K562 (cell line): ENCODE measurements around the gene FLAD1. TPM values are rescaled to one million over a fixed set of nuclear protein-coding genes. Genes with fewer than 3 reads are reported as not detected.

Experiments
- ARID1B ChIP-seq: fragments of 450-650 bp; IDR thresholded peaks from 2 replicates; pipeline ENCODE4 v1.6.1; 2016; ENCODE audit warnings: antibody characterized with exemption, mild to moderate bottlenecking, inconsistent platforms
- CBX2 ChIP-seq: fragments of 200-600 bp; sonication (generic); IDR thresholded peaks from one replicate; pipeline ENCODE4 v1.6.1; 2012; ENCODE audit warnings: mild to moderate bottlenecking, low read length, inconsistent platforms; ENCODE audit not compliant: insufficient read depth, poor library complexity, severe bottlenecking
- CBX5 ChIP-seq: IDR thresholded peaks from 2 replicates; pipeline ENCODE4 v1.6.1; 2014; ENCODE audit warnings: low read depth, borderline replicate concordance
- CTBP1 ChIP-seq: fragments of 450-650 bp; IDR thresholded peaks from 2 replicates; pipeline ENCODE4 v1.6.1; 2016; ENCODE audit warnings: borderline replicate concordance
- FUS ChIP-seq: fragments of 200-400 bp; formaldehyde crosslinking; optimal IDR thresholded peaks from 2 replicates; pipeline ENCODE3; 2017; ENCODE audit warnings: low read depth, low read length
- HDAC2 ChIP-seq: fragments of 450-650 bp; IDR thresholded peaks from 2 replicates; pipeline ENCODE4 v1.6.1; 2016; ENCODE audit warnings: mild to moderate bottlenecking
- HDAC3 ChIP-seq: fragments of 450-650 bp; IDR thresholded peaks from 2 replicates; pipeline ENCODE4 v1.6.1; 2018; ENCODE audit warnings: borderline replicate concordance, mild to moderate bottlenecking, moderate library complexity; ENCODE audit not compliant: partially characterized antibody
- KLF10 ChIP-seq: fragments of 250-450 bp; sonication (Bioruptor Pico); IDR thresholded peaks from 2 replicates; pipeline ENCODE4 v1.6.1; 2021; ENCODE audit warnings: matching md5 sums
- L3MBTL2 ChIP-seq: fragments of 450-650 bp; IDR thresholded peaks from 2 replicates; pipeline ENCODE4 v1.6.1; 2016; ENCODE audit warnings: mild to moderate bottlenecking, moderate library complexity
- MAX ChIP-seq: sonication (generic); formaldehyde crosslinking; IDR thresholded peaks from 2 replicates; pipeline ENCODE4 v1.9.0; 2022; ENCODE audit warnings: mild to moderate bottlenecking, missing genetic modification reagents
- MAZ ChIP-seq, 2 experiments: fragments of 450-650 bp in 1 of 2; sonication (generic) in 1 of 2; formaldehyde crosslinking; IDR thresholded peaks in 1 of 2; conservative IDR thresholded peaks in 1 of 2; 2 replicates each; pipeline versions ENCODE4 v1.4.0 to v1.5.0; 2020; ENCODE audit warnings: mild to moderate bottlenecking in 1 of 2, missing genetic modification reagents in 1 of 2
- MYC ChIP-seq, 2 experiments: fragments of 250-450 bp in 1 of 2; sonication (Bioruptor Pico) in 1 of 2; IDR thresholded peaks; 2 replicates each; pipeline versions ENCODE4 v1.5.1 to v1.6.1; 2012 to 2021; ENCODE audit warnings: low read depth in 2 of 2, borderline replicate concordance in 1 of 2, improper control_type of control experiment in 1 of 2, low read length in 1 of 2, mild to moderate bottlenecking in 1 of 2, moderate library complexity in 1 of 2
- NBN ChIP-seq: fragments of 450-650 bp; IDR thresholded peaks from 2 replicates; pipeline ENCODE4 v1.6.1; 2016; ENCODE audit warnings: low read depth, mild to moderate bottlenecking
- NCOA6 ChIP-seq: fragments of 450-650 bp; IDR thresholded peaks from 2 replicates; pipeline ENCODE4 v1.6.1; 2017; ENCODE audit warnings: mild to moderate bottlenecking
- PTTG1 ChIP-seq: fragments of 450-650 bp; IDR thresholded peaks from 2 replicates; pipeline ENCODE4 v1.6.1; 2016; ENCODE audit warnings: low read depth, mild to moderate bottlenecking, missing genetic modification characterization, missing compliant biosample characterization
- TFAP4 ChIP-seq: sonication (generic); formaldehyde crosslinking; IDR thresholded peaks from 2 replicates; pipeline ENCODE4 v1.8.0; 2022; ENCODE audit warnings: missing genetic modification reagents, mild to moderate bottlenecking, moderate library complexity, borderline replicate concordance
- TOE1 ChIP-seq, 2 experiments: fragments of 450-650 bp in 1 of 2; sonication (generic) in 1 of 2; formaldehyde crosslinking in 1 of 2; IDR thresholded peaks; 2 replicates each; pipeline versions ENCODE4 v1.7.1 to v1.8.0; 2016 to 2022; ENCODE audit warnings: borderline replicate concordance in 2 of 2, mild to moderate bottlenecking in 2 of 2, antibody characterized with exemption in 1 of 2, inconsistent platforms in 1 of 2, low read depth in 1 of 2, missing genetic modification reagents in 1 of 2, moderate library complexity in 1 of 2
- ZBTB43 ChIP-seq: sonication (generic); formaldehyde crosslinking; IDR thresholded peaks from 2 replicates; pipeline ENCODE4 v1.8.0; 2023; ENCODE audit warnings: mild to moderate bottlenecking, missing genetic modification reagents
- ZBTB49 ChIP-seq: sonication (generic); formaldehyde crosslinking; IDR thresholded peaks from 2 replicates; pipeline ENCODE4 v1.8.0; 2022; ENCODE audit warnings: missing genetic modification reagents, mild to moderate bottlenecking, borderline replicate concordance
- ZNF232 ChIP-seq: sonication (generic); formaldehyde crosslinking; IDR thresholded peaks from 2 replicates; pipeline ENCODE4 v1.8.0; 2022; ENCODE audit warnings: mild to moderate bottlenecking, missing genetic modification reagents
- ZNF644 ChIP-seq: fragments of 200-800 bp; sonication (Bioruptor generic); IDR thresholded peaks from 2 replicates; pipeline ENCODE4 v1.6.1; 2016; ENCODE audit warnings: low read depth, missing genetic modification characterization, missing compliant biosample characterization
- ZNF79 ChIP-seq: fragments of 250-450 bp; sonication (Bioruptor Pico); IDR thresholded peaks from 2 replicates; pipeline ENCODE4 v1.4.0; 2020; ENCODE audit warnings: low read depth, mild to moderate bottlenecking, moderate library complexity
- polyA plus RNA-seq, 8 experiments: library from polyadenylated mRNA; depleted of rRNA in 4 of 8; stranded (reverse) in 5 of 8; unstranded in 3 of 8; fragments of >200 nt; fragmentation: Nextera tagmentation in 2 of 8; fragmentation: Illumina TruSeq in 1 of 8; extraction: Ambion mirVana in 2 of 8; extraction: Trizol in 1 of 8; gene quantifications; 2 replicates each; pipeline versions ENCODE4 v1.2.1 to v1.2.3, GENCODE V29; 2011 to 2014; ENCODE audit warnings: inconsistent platforms in 1 of 8, missing spikeins in 1 of 8
- total RNA-seq, 7 experiments: library from RNA; depleted of rRNA in 6 of 7; stranded (reverse); fragments of >200 nt in 6 of 7; fragmentation: Illumina TruSeq in 2 of 7; extraction: Trizol in 2 of 7; gene quantifications; 2 replicates each; pipeline versions ENCODE4 v1.2.1 to v1.2.3, GENCODE V29; 2011 to 2021; ENCODE audit warnings: low replicate concordance in 1 of 7

Gene FLAD1
- total and polyA plus RNA-seq, 9 of the 15 experiments (the other 6 are each of a cell fraction or from before 2014, with no cell fraction given): 24.9 to 85.8 (median 67.0) TPM

- peak; percentile 94 for TF ChIP-seq MAX (CRISPR knock-in tag)
- peak; percentile 36; the same call in 1 of the 2 replicates for TF ChIP-seq ARID1B
- no peak for TF ChIP-seq ZNF644 (tag)
- TF ChIP-seq NBN: peak; percentile 57; the same call in 1 of the 2 replicates
- no peak for TF ChIP-seq ZBTB43 (CRISPR knock-in tag)
- TF ChIP-seq CBX2: no peak
- TF ChIP-seq ZBTB49 (CRISPR knock-in tag): no peak
- peak; percentile 19 for TF ChIP-seq HDAC3
- peak; percentile 72; the same call in 1 of the 2 replicates for TF ChIP-seq HDAC2
- peak in 1 of 2 experiments; percentile 84; a peak in 1 of 4 replicates for TF ChIP-seq MAZ (CRISPR knock-in tag; conservative IDR thresholded peaks at IDR 0.05 in 1 of 2, IDR thresholded peaks at IDR 0.05 in 1 of 2)
- peak; percentile 80 for TF ChIP-seq ZNF232 (CRISPR knock-in tag)
- TF ChIP-seq TOE1 (IDR thresholded peaks at IDR 0.05; ENCODE audit: borderline replicate concordance): no peak; the same call in 1 of the 2 replicates
- TF ChIP-seq TOE1 (CRISPR knock-in tag; IDR thresholded peaks at IDR 0.05; ENCODE audit: borderline replicate concordance, low read depth): no peak
- TF ChIP-seq NCOA6: no peak
- TF ChIP-seq CBX5: no peak
- 0 out of 2 replicates have a peak, but pooled peaks have one; percentile 9 for TF ChIP-seq TFAP4 (CRISPR knock-in tag)
- no peak for TF ChIP-seq KLF10 (CRISPR knock-in tag)
- TF ChIP-seq PTTG1 (tag): no peak
- no peak for TF ChIP-seq CTBP1
- TF ChIP-seq L3MBTL2: peak; percentile 96
- no peak for TF ChIP-seq ZNF79 (CRISPR knock-in tag)
- no peak for TF ChIP-seq FUS
- TF ChIP-seq MYC (IDR thresholded peaks at IDR 0.05; ENCODE audit: low read depth, low read length): peak; percentile 96
- peak; percentile 84 for TF ChIP-seq MYC (CRISPR knock-in tag; IDR thresholded peaks at IDR 0.05; ENCODE audit: borderline replicate concordance, low read depth)
Measured at GRCh38 chr1:154999571-155000410, 16.6 kb downstream of the FLAD1 start (continued).
